Hematopoietic multipotent progenitor cell treated with erythropoietin and hydrocortisone succinate and interleukin-3 and kit ligand, for 15 days (in vitro differentiated cells): ENCODE data around the gene GIN1.
"Not testable (repeated sequence)": the region's sequence is repeated elsewhere in the genome, so short reads cannot be mapped to it uniquely, and the experiment has no call there.

Experiments
- DNase-seq: peaks from one replicate; pipeline ENCODE4 v3.0.0-alpha.2; 2015; ENCODE audit warnings: low spot score

Gene GIN1

GRCh38 chr5:103119765-103120606, at the start of gene GIN1, which contains the start of gene PPIP5K2:
GIN1 (minus strand) TSS chr5:103120138; CDS start chr5:103108707, 11,431 bp downstream.
PPIP5K2 (plus strand) TSS chr5:103120301; CDS start chr5:103129590, 9,289 bp downstream.
- peak; percentile 98 for DNase-seq

GRCh38 chr5:103166706-103167105, 46.8 kb upstream of the GIN1 start:
- DNase-seq, result no peak

- no peak for DNase-seq
Observed at GRCh38 chr5:103151156-103151555, 31.2 kb upstream of the GIN1 start.

- DNase-seq, result no peak
Observed at GRCh38 chr5:103148213-103148612, 28.3 kb upstream of the GIN1 start.

- DNase-seq, result no peak
Observed at GRCh38 chr5:103145196-103145595, 25.3 kb upstream of the GIN1 start.

- DNase-seq, result not testable (repeated sequence)
Observed at GRCh38 chr5:103142132-103142531, 22.2 kb upstream of the GIN1 start.

GRCh38 chr5:103139264-103139865, 19.4 kb upstream of the GIN1 start:
- peak; percentile 87 for DNase-seq

- no peak for DNase-seq
Observed at GRCh38 chr5:103138202-103138690, 18.3 kb upstream of the GIN1 start.

GRCh38 chr5:103135461-103135860, 15.5 kb upstream of the GIN1 start:
- no peak for DNase-seq

GRCh38 chr5:103133231-103133630, 13.3 kb upstream of the GIN1 start:
- no peak for DNase-seq

GRCh38 chr5:103132684-103133083, 12.7 kb upstream of the GIN1 start:
- no peak for DNase-seq

- no peak for DNase-seq
Observed at GRCh38 chr5:103128202-103128601, 8.3 kb upstream of the GIN1 start.

- DNase-seq, result peak; percentile 53
Observed at GRCh38 chr5:103127292-103127817, 7.4 kb upstream of the GIN1 start.

- DNase-seq, result peak; percentile 82
Observed at GRCh38 chr5:103126557-103126956, 6.6 kb upstream of the GIN1 start.

GRCh38 chr5:103122242-103122641, 2.3 kb upstream of the GIN1 start:
- DNase-seq, result no peak

- DNase-seq, result no peak
Observed at GRCh38 chr5:103120607-103121200, 766 bp upstream of the GIN1 start.

GRCh38 chr5:103119070-103119764, 721 bp downstream of the GIN1 start:
- no peak for DNase-seq

- DNase-seq, result peak; percentile 32
Observed at GRCh38 chr5:103117471-103117991, 2.4 kb downstream of the GIN1 start.

- no peak for DNase-seq
Observed at GRCh38 chr5:103114440-103114839, 5.5 kb downstream of the GIN1 start.

GRCh38 chr5:103112910-103113309, 7.0 kb downstream of the GIN1 start:
- no peak for DNase-seq

- DNase-seq, result no peak
Observed at GRCh38 chr5:103111468-103111867, 8.5 kb downstream of the GIN1 start.

GRCh38 chr5:103110403-103110802, 9.5 kb downstream of the GIN1 start:
- no peak for DNase-seq
